Thoracic aorta (tissue), 2 donors: ENCODE measurements around the gene ADCY9. TPM values are rescaled to one million over a fixed set of nuclear protein-coding genes. Genes with fewer than 3 reads are reported as not detected.

Experiments used
- ATAC-seq: fragments of 150-250 bp; one replicate; pipeline ENCODE4 v1.8.0; 2017; ENCODE audit warnings: low read depth; ENCODE audit not compliant: insufficient number of reproducible peaks, low FRiP score
- DNase-seq: peaks from one replicate; pipeline ENCODE4 v3.0.0-alpha.2; 2020; ENCODE audit warnings: low spot score
- H3K27ac ChIP-seq, 2 donors: fragments of 200-600 bp; sonication (generic); 1 replicate in 1 of 2; 2 replicates in 1 of 2; pipeline ENCODE4 v1.5.1; 2016; ENCODE audit warnings: mild to moderate bottlenecking in 2 of 2, moderate library complexity in 2 of 2
- H3K27me3 ChIP-seq: fragments of 200-600 bp; sonication (generic); replicated peaks from 2 replicates; pipeline ENCODE4 v1.6.0; 2016; ENCODE audit warnings: mild to moderate bottlenecking; ENCODE audit not compliant: insufficient read depth
- H3K36me3 ChIP-seq: fragments of 200-600 bp; sonication (generic); one replicate; pipeline ENCODE4 v1.5.1; 2016
- H3K4me1 ChIP-seq, 2 donors: fragments of 200-600 bp; sonication (generic); 1 replicate in 1 of 2; 2 replicates in 1 of 2; pipeline versions ENCODE4 v1.5.1 to v1.6.0; 2016; ENCODE audit warnings: low read depth in 2 of 2, mild to moderate bottlenecking in 1 of 2; ENCODE audit not compliant: control insufficient read depth in 1 of 2
- H3K4me3 ChIP-seq: fragments of 200-600 bp; sonication (generic); 2 replicates; pipeline ENCODE4 v1.5.1; 2016; ENCODE audit warnings: mild to moderate bottlenecking
- H3K9me3 ChIP-seq: fragments of 200-600 bp; sonication (generic); 2 replicates; pipeline ENCODE4 v1.5.1; 2016
- CTCF ChIP-seq: fragments of 200-600 bp; sonication (generic); IDR thresholded peaks from one replicate; pipeline ENCODE4 v1.5.1; 2019; ENCODE audit warnings: antibody characterized with exemption
- total RNA-seq, 2 donors: library from RNA; depleted of rRNA; stranded (reverse); fragments of >200 nt; gene quantifications; one replicate each; pipeline versions ENCODE4 v1.1.0 to v1.2.3, GENCODE V29; 2016

Gene ADCY9
- total RNA-seq, 2 donors from 2014 or later = 44.1 to 83.8 TPM

GRCh38 chr16:4002121-4002520, 114.1 kb downstream of the ADCY9 start:
- ATAC-seq (no peak), DNase-seq (no peak)
- Histone ChIP-seq H3K36me3 (no peaks in the 10 kb centered on the region), H3K9me3 (no peaks in the 10 kb centered on the region), H3K27ac (no peak overlapping the region), H3K27me3 (no peaks in the 10 kb centered on the region), H3K4me1 (peaks cover 7 to 29% of the 10 kb centered on the region in 2 donors), H3K4me3 (no peak overlapping the region)
- no peak for TF ChIP-seq CTCF

GRCh38 chr16:3999479-4000325, 116.5 kb downstream of the ADCY9 start:
- Histone ChIP-seq H3K4me1 (peaks cover 7 to 29% of the 10 kb centered on the region in 2 donors), H3K9me3 (no peaks in the 10 kb centered on the region), H3K27ac (peak overlapping the region in 1 of 2 donors; percentile 22), H3K4me3 (no peak overlapping the region), H3K36me3 (no peaks in the 10 kb centered on the region), H3K27me3 (no peaks in the 10 kb centered on the region)
- no peak for TF ChIP-seq CTCF
- ATAC-seq (no peak), DNase-seq (no peak)

- H3K27ac ChIP-seq = peak overlapping the region in 1 of 2 donors; percentile 22
- no peaks in the 10 kb centered on the region for H3K27me3 ChIP-seq
- no peak for TF ChIP-seq CTCF
- H3K36me3 ChIP-seq = no peaks in the 10 kb centered on the region
- ATAC-seq (no peak), DNase-seq (no peak)
- H3K4me1 ChIP-seq = peaks cover 7 to 29% of the 10 kb centered on the region in 2 donors
- H3K4me3 ChIP-seq = no peak overlapping the region
- H3K9me3 ChIP-seq = no peaks in the 10 kb centered on the region
Measured at GRCh38 chr16:3998793-3999478, 117.3 kb downstream of the ADCY9 start.

- TF ChIP-seq CTCF = no peak
- Histone ChIP-seq H3K27me3 (no peaks in the 10 kb centered on the region), H3K9me3 (no peaks in the 10 kb centered on the region), H3K27ac (no peak overlapping the region), H3K36me3 (peaks cover 3% of the 10 kb centered on the region), H3K4me1 (peaks cover 7 to 29% of the 10 kb centered on the region in 2 donors), H3K4me3 (no peak overlapping the region)
- DNase-seq (no peak), ATAC-seq (no peak)
Measured at GRCh38 chr16:3997231-3997841, 118.9 kb downstream of the ADCY9 start.

GRCh38 chr16:3995001-3995400, 121.2 kb downstream of the ADCY9 start:
- H3K4me3 ChIP-seq = no peak overlapping the region
- no peaks in the 10 kb centered on the region for H3K9me3 ChIP-seq
- no peak overlapping the region for H3K27ac ChIP-seq
- H3K36me3 ChIP-seq = peaks cover 3% of the 10 kb centered on the region
- DNase-seq = no peak
- peaks cover 7 to 14% of the 10 kb centered on the region in 2 donors for H3K4me1 ChIP-seq
- no peaks in the 10 kb centered on the region for H3K27me3 ChIP-seq
- TF ChIP-seq CTCF = no peak
- no peak for ATAC-seq
